HG03135 (cell line): Measurements from ENCODE around the gene RARRES1.

Experiments used
- ATAC-seq: cut with Tn5 transposase; IDR thresholded peaks from one replicate; pipeline ENCODE4 v1.9.1; 2021; ENCODE audit warnings: mild to moderate bottlenecking, moderate library complexity; ENCODE audit not compliant: unreplicated experiment

Gene RARRES1

GRCh38 chr3:158735296-158736033 lies 3.2 kb upstream of the RARRES1 start:
- no peak for ATAC-seq

- ATAC-seq: no peak
Observed at GRCh38 chr3:158733656-158734055, 1.4 kb upstream of the RARRES1 start.

- ATAC-seq: no peak
Observed at GRCh38 chr3:158732856-158733200, 571 bp upstream of the RARRES1 start.

GRCh38 chr3:158731486-158731885 lies 771 bp downstream of the RARRES1 start:
- ATAC-seq: no peak

- no peak for ATAC-seq
Observed at GRCh38 chr3:158728851-158729250, 3.4 kb downstream of the RARRES1 start.

GRCh38 chr3:158728061-158728377 lies 4.2 kb downstream of the RARRES1 start:
- ATAC-seq: no peak

- no peak for ATAC-seq
Observed at GRCh38 chr3:158727206-158728060, 4.8 kb downstream of the RARRES1 start.

GRCh38 chr3:158725348-158726011 lies 6.8 kb downstream of the RARRES1 start:
- no peak for ATAC-seq

- ATAC-seq: no peak
Observed at GRCh38 chr3:158723991-158724390, 8.3 kb downstream of the RARRES1 start.

GRCh38 chr3:158722108-158722507 lies 10.1 kb downstream of the RARRES1 start:
- no peak for ATAC-seq

GRCh38 chr3:158718490-158719170 lies 13.6 kb downstream of the RARRES1 start:
- no peak for ATAC-seq

GRCh38 chr3:158717576-158717975 lies 14.7 kb downstream of the RARRES1 start:
- no peak for ATAC-seq

- ATAC-seq: no peak
Observed at GRCh38 chr3:158713094-158713499, 19.2 kb downstream of the RARRES1 start.

GRCh38 chr3:158712443-158712842 lies 19.8 kb downstream of the RARRES1 start:
- no peak for ATAC-seq

- ATAC-seq: no peak
Observed at GRCh38 chr3:158711886-158712285, 20.4 kb downstream of the RARRES1 start.

GRCh38 chr3:158710601-158711000 lies 21.7 kb downstream of the RARRES1 start:
- no peak for ATAC-seq

- ATAC-seq: no peak
Observed at GRCh38 chr3:158709666-158710083, 22.6 kb downstream of the RARRES1 start.

GRCh38 chr3:158703566-158703965 lies 28.7 kb downstream of the RARRES1 start:
- ATAC-seq: no peak

- no peak for ATAC-seq
Observed at GRCh38 chr3:158702815-158703481, 29.3 kb downstream of the RARRES1 start.

- ATAC-seq: no peak
Observed at GRCh38 chr3:158701420-158702065, 30.7 kb downstream of the RARRES1 start.
